Esophagus muscularis mucosa (tissue), 4 donors: ENCODE data around the gene PTPRN2.

ENCODE experiments used
- EP300 ChIP-seq: sonication (generic); formaldehyde crosslinking; IDR thresholded peaks from one replicate; pipeline ENCODE4 v1.6.1; 2017; ENCODE audit warnings: antibody characterized with exemption
- POLR2A ChIP-seq: fragments of 450-650 bp; IDR thresholded peaks from one replicate; pipeline ENCODE4 v1.6.1; 2017; ENCODE audit warnings: antibody characterized with exemption, moderate library complexity, mild to moderate bottlenecking, low read depth
- TF ChIP-seq, protein P1 (sequence below), 3 experiments: fragments of 200-600 bp in 2 of 3; fragments of 450-650 bp in 1 of 3; sonication (generic) in 2 of 3; IDR thresholded peaks; one replicate each; pipeline ENCODE4 v1.5.1; 2017 to 2019; ENCODE audit warnings: antibody characterized with exemption in 3 of 3, mild to moderate bottlenecking in 2 of 3, moderate library complexity in 1 of 3

- TF ChIP-seq, protein P1, sequence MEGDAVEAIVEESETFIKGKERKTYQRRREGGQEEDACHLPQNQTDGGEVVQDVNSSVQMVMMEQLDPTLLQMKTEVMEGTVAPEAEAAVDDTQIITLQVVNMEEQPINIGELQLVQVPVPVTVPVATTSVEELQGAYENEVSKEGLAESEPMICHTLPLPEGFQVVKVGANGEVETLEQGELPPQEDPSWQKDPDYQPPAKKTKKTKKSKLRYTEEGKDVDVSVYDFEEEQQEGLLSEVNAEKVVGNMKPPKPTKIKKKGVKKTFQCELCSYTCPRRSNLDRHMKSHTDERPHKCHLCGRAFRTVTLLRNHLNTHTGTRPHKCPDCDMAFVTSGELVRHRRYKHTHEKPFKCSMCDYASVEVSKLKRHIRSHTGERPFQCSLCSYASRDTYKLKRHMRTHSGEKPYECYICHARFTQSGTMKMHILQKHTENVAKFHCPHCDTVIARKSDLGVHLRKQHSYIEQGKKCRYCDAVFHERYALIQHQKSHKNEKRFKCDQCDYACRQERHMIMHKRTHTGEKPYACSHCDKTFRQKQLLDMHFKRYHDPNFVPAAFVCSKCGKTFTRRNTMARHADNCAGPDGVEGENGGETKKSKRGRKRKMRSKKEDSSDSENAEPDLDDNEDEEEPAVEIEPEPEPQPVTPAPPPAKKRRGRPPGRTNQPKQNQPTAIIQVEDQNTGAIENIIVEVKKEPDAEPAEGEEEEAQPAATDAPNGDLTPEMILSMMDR (IDR thresholded peaks at IDR 0.05) = no peak
- no peak for TF ChIP-seq POLR2A
- no peak for TF ChIP-seq EP300
Observed at GRCh38 chr7:158470336-158470735, 117.3 kb downstream of the PTPRN2 start.
